Measurements from ENCODE around the gene UGT1A5. TPM values are rescaled to one million over a fixed set of nuclear protein-coding genes. Genes with fewer than 3 reads are reported as not detected.

Gene UGT1A5
- total and polyA plus RNA-seq, 2 of the 8 experiments (the other 6 are each of a cell fraction or from before 2014, with no cell fraction given), result not detected

GRCh38 chr2:233814056-233814835 lies 101.5 kb downstream of the UGT1A5 start:
- no peak overlapping the region for H2BK120ac ChIP-seq (replicated peaks; ENCODE audit: low read depth, low read length)
- no peak overlapping the region for H2BK5ac ChIP-seq (ENCODE audit: low read depth, low read length)
- H3K23ac ChIP-seq (ENCODE audit: insufficient read length), result no peak overlapping the region
- no peak overlapping the region for H3K18ac ChIP-seq (ENCODE audit: extremely low read depth, low read length)
- no peak overlapping the region for H2BK12ac ChIP-seq (ENCODE audit: low read depth, low read length)
- H3K27ac ChIP-seq (ENCODE audit: low read depth, low read length), result no peak overlapping the region
- FAIRE-seq, result peak; percentile 42
- no peak overlapping the region for H2AK5ac ChIP-seq (ENCODE audit: low read depth, low read length)
- peak; percentile 46; the same call in 1 of the 2 replicates for TF ChIP-seq SIX5 (IDR thresholded peaks at IDR 0.05; ENCODE audit: low read depth, low read length)
- no peak for TF ChIP-seq ASH2L (IDR thresholded peaks at IDR 0.05; ENCODE audit: low read length)
- TF ChIP-seq USF2 (IDR thresholded peaks at IDR 0.05; ENCODE audit: low read length), result peak; percentile 80
- no peak for TF ChIP-seq EP300 (IDR thresholded peaks at IDR 0.05; ENCODE audit: borderline replicate concordance in 1 of 2, low read depth in 2 of 2, low read length in 2 of 2)
- no peak overlapping the region for H3K4ac ChIP-seq (replicated peaks; ENCODE audit: insufficient read length, low read depth, low read length)
- no peak overlapping the region for H3K14ac ChIP-seq (ENCODE audit: insufficient read length)
- no peaks in the 10 kb centered on the region for H3K79me2 ChIP-seq (ENCODE audit: control insufficient read depth in 1 of 2, insufficient read depth in 2 of 2, low read length in 2 of 2)
- H3K4me2 ChIP-seq (ENCODE audit: insufficient read depth in 1 of 2, low read depth in 2 of 2, low read length in 2 of 2), result no peak overlapping the region
- DNase-seq (ENCODE audit: low read depth in 1 of 2, low spot score in 2 of 2), result no peak
- no peak overlapping the region for H2BK20ac ChIP-seq (ENCODE audit: low read length)
- H3K4me1 ChIP-seq (replicated peaks in 1 of 4; ENCODE audit: control insufficient read depth in 3 of 4, insufficient read depth in 4 of 4, low read length in 3 of 4), result no peaks in the 10 kb centered on the region
- no peak overlapping the region for H4K91ac ChIP-seq (replicated peaks; ENCODE audit: insufficient read length, low read length)
- 92% methylated on average over 2 of the region's 2 CpGs; no CpG with 5 or more reads in 1 of the 2 experiments for WGBS, 2 experiments (ENCODE audit: extremely low coverage in 1 of 2, insufficient coverage in 1 of 2, insufficient read length in 1 of 2, insufficient replicate concordance in 2 of 2, low coverage in 1 of 2, low lambda C conversion rate in 2 of 2, missing lambda C conversion rate in 1 of 2)
- no peak overlapping the region for H3K4me3 ChIP-seq (ENCODE audit: extremely low read depth in 1 of 4, insufficient read depth in 2 of 4, low read depth in 3 of 4, low read length in 4 of 4)
- H4K5ac ChIP-seq (ENCODE audit: insufficient read length, low read depth, low read length), result no peak overlapping the region
- no peaks in the 10 kb centered on the region for H4K20me1 ChIP-seq (replicated peaks in 1 of 2; ENCODE audit: control insufficient read depth in 1 of 2, insufficient read depth in 2 of 2, low read length in 2 of 2)
- H3K9me3 ChIP-seq (ENCODE audit: insufficient read depth in 2 of 2, low read depth in 1 of 2, low read length in 1 of 2), result no peaks in the 10 kb centered on the region
- no peaks in the 10 kb centered on the region for H3K79me1 ChIP-seq (ENCODE audit: low read depth, low read length)
- CTCF ChIA-PET (ENCODE audit: partially characterized antibody), result no interaction called here
- no peak overlapping the region for H3K9ac ChIP-seq (replicated peaks in 1 of 4; ENCODE audit: extremely low read depth in 1 of 4, low read depth in 3 of 4, low read length in 3 of 4)
- H3K23me2 ChIP-seq (ENCODE audit: low read depth, low read length), result no peaks in the 10 kb centered on the region
- H3K27me3 ChIP-seq (replicated peaks in 1 of 4; ENCODE audit: control insufficient read depth in 3 of 4, extremely low read depth in 1 of 4, insufficient read depth in 3 of 4, low read length in 3 of 4), result no peaks in the 10 kb centered on the region
- no peak overlapping the region for H2BK15ac ChIP-seq (ENCODE audit: low read length)
- no peak overlapping the region for H2AFZ ChIP-seq (ENCODE audit: low read length)
- H4K8ac ChIP-seq (ENCODE audit: extremely low read depth, insufficient read depth, low read length), result no peak overlapping the region
- POLR2A ChIA-PET (ENCODE audit: partially characterized antibody), result no interaction called here
- no peak overlapping the region for H3K56ac ChIP-seq (replicated peaks; ENCODE audit: insufficient read length, low read depth, low read length)
- no peaks in the 10 kb centered on the region for H3K36me3 ChIP-seq (ENCODE audit: control insufficient read depth in 2 of 4, insufficient read depth in 4 of 4, low read length in 3 of 4)

Data from H1 (cell line).